ENCODE measurements around the gene PLAAT3.
A peak's percentile ranks its signal among the peaks of the same experiment; 100 is the strongest.

Gene PLAAT3

DNA sequence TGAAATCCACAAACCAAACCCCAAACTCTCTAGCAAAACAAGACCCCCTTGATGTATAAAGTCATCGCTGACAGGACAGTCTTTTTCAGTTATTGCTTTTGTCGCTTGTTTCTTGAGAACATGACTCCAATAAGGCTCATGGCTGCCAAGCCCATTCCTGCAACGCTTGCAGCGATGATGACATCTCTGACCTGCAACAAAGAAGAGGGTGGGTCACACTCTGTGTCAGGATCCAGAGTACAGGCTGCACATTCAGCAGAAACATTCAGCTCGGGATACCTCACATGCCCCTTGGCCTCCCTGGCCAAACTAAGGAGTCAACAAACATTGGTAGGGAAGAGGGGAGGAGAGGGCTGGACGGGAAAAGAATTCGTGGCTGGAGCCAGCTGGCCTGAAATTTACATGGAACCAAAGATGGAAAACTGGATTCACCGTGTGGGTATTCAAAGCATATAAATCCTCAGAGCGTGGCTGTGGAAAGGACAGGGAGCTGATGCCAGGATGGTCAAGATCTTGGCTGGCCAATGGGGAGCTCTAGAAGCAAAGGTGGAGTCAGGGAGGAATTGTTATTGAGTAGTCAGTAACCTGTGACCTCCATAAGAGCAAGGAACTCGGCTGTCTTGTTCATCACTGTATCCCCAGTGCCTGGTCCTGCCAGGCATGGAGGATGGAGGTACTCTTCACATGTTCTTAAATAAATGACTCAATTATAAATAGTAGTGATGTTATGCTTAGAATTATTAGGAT lies 39.2 kb downstream of the PLAAT3 start:
- no peak overlapping the region for H3K4me3 ChIP-seq (ENCODE audit: low read depth, low read length)
- no peak for DNase-seq
- TF ChIP-seq, protein P1, sequence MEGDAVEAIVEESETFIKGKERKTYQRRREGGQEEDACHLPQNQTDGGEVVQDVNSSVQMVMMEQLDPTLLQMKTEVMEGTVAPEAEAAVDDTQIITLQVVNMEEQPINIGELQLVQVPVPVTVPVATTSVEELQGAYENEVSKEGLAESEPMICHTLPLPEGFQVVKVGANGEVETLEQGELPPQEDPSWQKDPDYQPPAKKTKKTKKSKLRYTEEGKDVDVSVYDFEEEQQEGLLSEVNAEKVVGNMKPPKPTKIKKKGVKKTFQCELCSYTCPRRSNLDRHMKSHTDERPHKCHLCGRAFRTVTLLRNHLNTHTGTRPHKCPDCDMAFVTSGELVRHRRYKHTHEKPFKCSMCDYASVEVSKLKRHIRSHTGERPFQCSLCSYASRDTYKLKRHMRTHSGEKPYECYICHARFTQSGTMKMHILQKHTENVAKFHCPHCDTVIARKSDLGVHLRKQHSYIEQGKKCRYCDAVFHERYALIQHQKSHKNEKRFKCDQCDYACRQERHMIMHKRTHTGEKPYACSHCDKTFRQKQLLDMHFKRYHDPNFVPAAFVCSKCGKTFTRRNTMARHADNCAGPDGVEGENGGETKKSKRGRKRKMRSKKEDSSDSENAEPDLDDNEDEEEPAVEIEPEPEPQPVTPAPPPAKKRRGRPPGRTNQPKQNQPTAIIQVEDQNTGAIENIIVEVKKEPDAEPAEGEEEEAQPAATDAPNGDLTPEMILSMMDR (IDR thresholded peaks at IDR 0.05; ENCODE audit: low read depth, low read length), result no peak
- H3K27ac ChIP-seq, result no peak overlapping the region
- no peaks in the 10 kb centered on the region for H3K27me3 ChIP-seq (ENCODE audit: insufficient read depth, low read depth, severe bottlenecking)
- H3K9me3 ChIP-seq (ENCODE audit: severe bottlenecking), result peaks cover 1% of the 10 kb centered on the region
- no peaks in the 10 kb centered on the region for H3K36me3 ChIP-seq

DNA sequence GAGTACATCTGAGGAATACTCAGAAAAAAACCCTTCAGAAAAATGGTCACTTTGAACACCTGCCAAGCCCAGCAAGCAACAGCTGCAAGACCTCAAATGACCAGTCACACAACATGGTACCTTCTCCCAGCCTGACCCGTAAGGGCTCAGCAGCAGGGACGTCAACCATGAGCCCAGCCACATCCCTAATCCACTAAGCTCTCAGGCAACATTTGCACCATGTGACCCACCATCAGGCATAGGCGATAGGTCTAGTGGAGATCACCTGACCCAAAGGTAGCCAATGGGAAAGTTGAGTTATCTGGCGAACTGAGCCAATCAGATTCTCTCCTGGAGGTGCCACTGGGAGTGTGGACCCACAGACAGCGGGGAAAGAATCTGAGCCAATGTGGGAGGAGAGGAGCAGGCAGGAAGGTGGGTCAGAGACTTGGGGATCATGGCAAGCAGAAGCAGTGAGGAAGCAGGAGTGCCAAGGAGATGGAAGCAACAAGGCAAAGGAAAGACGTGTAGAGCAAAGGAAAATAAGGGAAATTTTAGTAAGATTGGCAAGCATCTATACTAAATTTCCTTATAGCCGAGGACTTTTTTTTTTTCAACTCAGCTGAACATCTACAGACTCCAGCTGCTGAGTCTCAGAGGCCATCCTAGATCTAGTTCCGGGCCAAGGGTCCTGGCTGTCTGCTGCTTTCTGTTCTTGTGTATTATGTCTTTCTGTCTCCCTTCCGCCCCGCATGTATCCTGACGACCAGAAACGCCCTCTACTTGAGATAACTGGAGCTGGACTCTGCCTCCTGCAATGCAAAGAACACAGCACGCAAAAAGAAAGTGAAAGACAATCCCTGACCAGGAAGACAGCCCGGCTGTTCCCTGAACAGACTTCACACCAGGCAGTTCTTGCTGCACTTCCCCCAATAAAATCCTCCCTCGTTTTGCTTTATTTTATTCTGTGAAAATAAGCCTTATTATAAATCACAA lies 40.1 kb downstream of the PLAAT3 start:
- DNase-seq, result peak; percentile 9
- Histone ChIP-seq H3K27ac (no peak overlapping the region), H3K27me3 (ENCODE audit: insufficient read depth, low read depth, severe bottlenecking) (no peaks in the 10 kb centered on the region), H3K36me3 (no peaks in the 10 kb centered on the region), H3K4me3 (ENCODE audit: low read depth, low read length) (no peak overlapping the region), H3K9me3 (ENCODE audit: severe bottlenecking) (no peaks in the 10 kb centered on the region)
- TF ChIP-seq, protein P1 (IDR thresholded peaks at IDR 0.05; ENCODE audit: low read depth, low read length), result no peak

DNA sequence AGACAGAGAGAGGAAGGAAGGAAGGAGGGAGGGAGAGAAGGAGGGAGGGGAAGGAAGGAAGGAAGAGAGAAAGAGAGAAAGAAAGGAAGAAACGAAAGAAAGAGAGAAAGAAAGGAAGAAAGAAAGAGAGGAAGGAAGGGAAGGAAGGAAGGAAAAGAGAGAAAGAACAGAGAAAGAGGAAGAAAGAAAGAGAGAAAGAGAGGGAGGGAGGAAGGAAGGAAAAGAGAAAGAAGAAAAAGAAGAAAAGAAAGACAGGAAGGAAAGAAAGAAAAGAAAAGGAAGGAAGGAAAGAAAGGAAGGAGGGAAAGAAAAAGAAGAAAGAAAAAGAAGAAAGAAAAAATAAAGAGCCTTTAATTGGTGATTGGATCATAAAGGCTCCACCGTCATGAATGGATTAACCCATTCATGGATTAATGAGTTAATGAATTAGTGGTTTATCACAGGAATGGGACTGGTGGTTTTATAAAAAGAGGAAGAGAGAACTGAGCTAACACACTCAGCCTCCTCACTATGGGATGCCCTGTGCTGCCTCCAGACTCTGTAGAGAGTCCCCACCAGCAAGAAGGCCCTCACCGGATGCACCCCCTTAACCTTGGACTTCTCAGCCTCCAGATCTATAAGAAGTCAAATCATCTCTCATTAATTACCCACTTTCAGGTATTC lies 42.1 kb downstream of the PLAAT3 start:
- no peaks in the 10 kb centered on the region for H3K36me3 ChIP-seq
- TF ChIP-seq, protein P1 (IDR thresholded peaks at IDR 0.05; ENCODE audit: low read depth, low read length), result no peak
- no peak overlapping the region for H3K4me3 ChIP-seq (ENCODE audit: low read depth, low read length)
- H3K9me3 ChIP-seq (ENCODE audit: severe bottlenecking), result no peaks in the 10 kb centered on the region
- DNase-seq, result no peak
- H3K27me3 ChIP-seq (ENCODE audit: insufficient read depth, low read depth, severe bottlenecking), result no peaks in the 10 kb centered on the region
- no peak overlapping the region for H3K27ac ChIP-seq

DNA sequence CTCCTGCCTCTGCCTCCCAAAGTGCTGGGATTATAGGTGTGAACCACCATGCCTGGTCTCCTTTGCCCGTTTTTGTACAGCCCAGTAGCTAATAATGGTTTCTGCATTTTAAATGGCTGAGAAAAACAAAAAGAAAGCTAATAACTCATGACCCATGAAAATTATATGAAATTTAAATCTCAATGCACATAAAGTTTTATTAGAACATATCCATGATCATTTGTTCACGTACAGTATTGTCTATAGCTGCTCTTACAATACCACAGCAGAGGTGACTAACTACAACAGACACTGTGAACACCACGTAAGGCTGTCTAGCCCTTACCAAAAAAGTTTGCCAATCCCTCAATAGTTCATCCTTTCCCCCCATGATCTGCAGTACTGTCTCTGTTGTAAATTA lies 44.7 kb downstream of the PLAAT3 start:
- no peak for DNase-seq
- Histone ChIP-seq H3K9me3 (ENCODE audit: severe bottlenecking) (no peaks in the 10 kb centered on the region), H3K27me3 (ENCODE audit: insufficient read depth, low read depth, severe bottlenecking) (no peaks in the 10 kb centered on the region), H3K36me3 (no peaks in the 10 kb centered on the region), H3K4me3 (ENCODE audit: low read depth, low read length) (no peak overlapping the region), H3K27ac (no peak overlapping the region)
- TF ChIP-seq, protein P1 (IDR thresholded peaks at IDR 0.05; ENCODE audit: low read depth, low read length), result no peak

DNA sequence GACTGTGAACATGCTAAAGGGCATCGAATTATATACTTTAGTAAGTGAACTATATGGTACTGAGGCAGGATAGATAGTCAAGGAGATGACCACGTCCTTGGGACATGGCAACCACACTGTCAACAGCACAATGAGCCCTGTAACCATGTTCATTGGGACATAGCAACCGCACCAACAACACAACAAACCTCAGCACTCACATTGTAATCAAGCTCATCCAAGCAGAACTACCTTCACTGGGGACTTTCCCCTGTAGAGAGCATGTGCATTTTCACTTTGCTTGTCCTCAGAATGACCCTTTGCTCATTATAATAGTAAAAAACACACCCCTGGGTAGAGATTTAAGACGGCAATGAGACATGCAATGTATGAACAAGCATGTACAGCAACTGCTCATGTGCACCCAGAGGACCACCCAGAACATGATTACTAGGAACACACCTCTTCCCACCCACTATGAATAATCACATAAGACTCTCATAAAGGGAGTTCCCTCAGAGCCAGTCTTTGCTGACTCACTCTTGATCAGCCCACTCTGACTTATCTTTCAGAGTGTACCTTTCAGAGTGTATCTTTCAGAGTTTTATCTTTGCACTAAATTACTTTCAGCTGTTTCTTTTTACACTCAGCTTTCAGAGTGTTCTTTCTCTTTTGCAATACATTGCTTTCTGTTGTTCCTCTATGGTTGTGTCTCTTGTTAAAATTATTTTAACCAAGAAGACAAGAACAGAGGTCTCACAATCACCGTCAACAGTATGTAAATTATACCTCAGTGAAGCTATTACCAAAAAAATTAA lies 47.0 kb downstream of the PLAAT3 start:
- Histone ChIP-seq H3K4me3 (ENCODE audit: low read depth, low read length) (no peak overlapping the region), H3K27ac (no peak overlapping the region), H3K27me3 (ENCODE audit: insufficient read depth, low read depth, severe bottlenecking) (peaks cover 3% of the 10 kb centered on the region), H3K36me3 (no peaks in the 10 kb centered on the region), H3K9me3 (ENCODE audit: severe bottlenecking) (no peaks in the 10 kb centered on the region)
- no peak for DNase-seq
- TF ChIP-seq, protein P1 (IDR thresholded peaks at IDR 0.05; ENCODE audit: low read depth, low read length), result no peak
